ENCODE data around the gene HDAC4. TPM values are rescaled to one million over a fixed set of nuclear protein-coding genes. Genes with fewer than 3 reads are reported as not detected.

Gene HDAC4
- total RNA-seq, 6 experiments from 2014 or later: 7.4 to 13.0 (median 9.5) TPM

DNA sequence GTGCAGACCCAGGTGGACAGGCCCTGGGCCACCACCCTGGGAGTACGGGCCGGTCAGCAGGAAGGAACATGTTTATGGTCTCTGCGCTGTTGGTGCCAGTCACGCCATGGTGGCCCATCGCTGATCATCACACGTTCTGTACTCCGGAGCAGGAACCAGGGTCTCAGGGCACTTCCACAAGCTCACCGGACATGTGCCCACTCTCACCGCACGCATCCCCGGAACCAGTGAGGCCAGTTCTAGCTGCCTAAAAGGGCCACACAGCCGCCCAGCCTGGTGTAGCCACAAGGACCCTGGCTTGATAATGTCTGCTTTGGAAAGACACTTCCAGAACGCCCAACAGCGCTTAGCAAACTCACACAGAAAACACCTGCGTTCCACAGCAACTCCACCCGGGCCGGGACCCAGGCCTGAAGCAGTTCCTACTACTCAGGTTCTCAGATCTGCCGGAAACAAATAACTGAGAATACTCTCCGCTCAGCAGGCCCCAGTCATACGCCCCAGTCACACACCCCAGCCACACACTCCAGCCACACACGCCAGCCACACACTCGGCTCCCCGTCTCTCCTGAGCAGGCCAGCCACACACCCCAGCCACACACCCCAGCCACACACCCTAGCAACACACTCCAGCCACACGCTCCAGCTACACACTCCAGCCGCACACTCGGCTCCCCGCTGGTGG is 123.3 kb downstream of the HDAC4 start:
- Mint-ChIP-seq H3K27ac (peak overlapping the region; percentile 34; the same call in 1 of the 2 replicates), H3K4me1 (ENCODE audit: low read depth) (peaks cover 40% of the 10 kb centered on the region), H3K9me3 (no peaks in the 10 kb centered on the region), H3K27me3 (ENCODE audit: insufficient read depth) (peaks cover 2% of the 10 kb centered on the region), H3K36me3 (ENCODE audit: low read depth) (no peaks in the 10 kb centered on the region), H3K4me3 (no peak overlapping the region)
- no peak for DNase-seq
- TF ChIP-seq, protein P1, sequence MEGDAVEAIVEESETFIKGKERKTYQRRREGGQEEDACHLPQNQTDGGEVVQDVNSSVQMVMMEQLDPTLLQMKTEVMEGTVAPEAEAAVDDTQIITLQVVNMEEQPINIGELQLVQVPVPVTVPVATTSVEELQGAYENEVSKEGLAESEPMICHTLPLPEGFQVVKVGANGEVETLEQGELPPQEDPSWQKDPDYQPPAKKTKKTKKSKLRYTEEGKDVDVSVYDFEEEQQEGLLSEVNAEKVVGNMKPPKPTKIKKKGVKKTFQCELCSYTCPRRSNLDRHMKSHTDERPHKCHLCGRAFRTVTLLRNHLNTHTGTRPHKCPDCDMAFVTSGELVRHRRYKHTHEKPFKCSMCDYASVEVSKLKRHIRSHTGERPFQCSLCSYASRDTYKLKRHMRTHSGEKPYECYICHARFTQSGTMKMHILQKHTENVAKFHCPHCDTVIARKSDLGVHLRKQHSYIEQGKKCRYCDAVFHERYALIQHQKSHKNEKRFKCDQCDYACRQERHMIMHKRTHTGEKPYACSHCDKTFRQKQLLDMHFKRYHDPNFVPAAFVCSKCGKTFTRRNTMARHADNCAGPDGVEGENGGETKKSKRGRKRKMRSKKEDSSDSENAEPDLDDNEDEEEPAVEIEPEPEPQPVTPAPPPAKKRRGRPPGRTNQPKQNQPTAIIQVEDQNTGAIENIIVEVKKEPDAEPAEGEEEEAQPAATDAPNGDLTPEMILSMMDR (IDR thresholded peaks at IDR 0.05): no peak

DNA sequence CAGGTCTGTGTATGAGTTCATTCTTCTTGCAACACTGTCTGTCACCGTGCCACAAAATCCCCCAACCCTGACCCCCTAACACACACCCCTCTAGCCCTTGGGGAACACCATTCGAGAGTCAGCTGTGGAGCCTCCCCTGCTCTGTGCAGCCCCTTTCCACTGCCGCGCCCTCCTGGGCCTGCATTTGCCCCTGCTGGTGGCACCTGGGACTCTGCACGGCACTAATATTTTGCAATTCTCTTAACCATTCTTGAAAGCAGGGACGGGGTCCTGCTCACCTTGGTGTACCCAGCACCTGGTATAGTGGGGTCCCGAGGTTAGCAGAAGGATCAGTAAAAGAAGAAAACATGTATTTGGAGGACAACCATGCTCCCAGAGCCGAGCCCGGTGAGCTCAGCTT is 124.0 kb downstream of the HDAC4 start:
- DNase-seq: no peak
- TF ChIP-seq, protein P1 (IDR thresholded peaks at IDR 0.05): peak; percentile 19; the same call in 1 of the 2 replicates
- H3K4me1 Mint-ChIP-seq (ENCODE audit: low read depth): peaks cover 46% of the 10 kb centered on the region
- H3K4me3 Mint-ChIP-seq: no peak overlapping the region
- no peaks in the 10 kb centered on the region for H3K36me3 Mint-ChIP-seq (ENCODE audit: low read depth)
- H3K27ac Mint-ChIP-seq: 0 out of 2 replicates have a peak overlapping the region, but pooled peaks have one; percentile 99
- H3K9me3 Mint-ChIP-seq: no peaks in the 10 kb centered on the region
- H3K27me3 Mint-ChIP-seq (ENCODE audit: insufficient read depth): peaks cover 4% of the 10 kb centered on the region

DNA sequence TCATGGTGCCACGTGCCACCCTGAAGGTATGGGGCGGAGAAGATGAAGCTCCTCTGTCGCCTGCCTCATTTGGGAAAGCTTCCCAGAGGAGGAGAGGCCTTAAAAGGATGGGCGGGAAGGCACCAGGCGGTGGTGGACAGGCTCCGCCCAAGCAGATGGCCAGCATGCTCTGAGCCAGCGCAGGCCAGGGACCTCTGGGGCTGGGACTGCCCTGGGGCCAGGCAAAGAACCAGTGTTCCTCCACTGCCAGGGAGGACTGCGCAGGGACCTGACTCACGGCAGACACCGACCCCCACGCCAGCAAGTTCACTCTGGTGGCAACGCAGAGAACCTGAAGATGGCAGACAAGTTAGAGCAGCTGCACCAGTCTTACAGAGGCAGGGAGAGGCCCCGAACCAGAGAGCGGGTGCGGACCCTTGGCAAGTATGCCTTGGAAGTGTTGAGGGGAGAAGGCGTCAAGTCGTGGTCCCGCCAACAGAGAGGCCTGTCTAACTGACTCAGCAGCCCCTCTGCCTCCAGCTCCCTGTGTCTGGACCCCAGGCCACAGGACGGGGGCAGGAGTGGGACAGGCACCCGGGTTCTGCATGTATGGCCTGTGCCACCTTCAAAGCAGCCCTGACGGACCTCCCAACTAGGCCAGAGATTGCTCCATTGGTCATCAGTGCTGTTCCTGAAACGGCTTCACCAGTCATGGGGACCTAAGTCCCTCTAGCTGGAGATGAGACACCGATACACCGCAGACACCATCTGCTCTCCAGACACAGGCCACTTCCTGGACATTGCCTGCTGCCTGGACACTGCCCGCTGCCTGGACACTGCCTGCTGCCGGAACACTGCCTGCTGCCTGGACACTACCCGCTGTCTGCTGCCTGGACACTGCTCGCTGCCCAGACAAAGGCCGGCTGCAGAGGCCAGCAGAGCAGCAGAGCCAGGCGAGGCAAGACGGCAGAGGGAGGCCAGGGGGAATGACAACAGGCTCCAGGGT is 124.7 kb downstream of the HDAC4 start:
- Mint-ChIP-seq H3K4me1 (ENCODE audit: low read depth) (peaks cover 51% of the 10 kb centered on the region), H3K27ac (peak overlapping the region; percentile 99), H3K36me3 (ENCODE audit: low read depth) (no peaks in the 10 kb centered on the region), H3K9me3 (no peaks in the 10 kb centered on the region), H3K4me3 (peak overlapping the region; percentile 84), H3K27me3 (ENCODE audit: insufficient read depth) (peaks cover 4% of the 10 kb centered on the region)
- TF ChIP-seq, protein P1 (IDR thresholded peaks at IDR 0.05): no peak
- peak; percentile 76 for DNase-seq

DNA sequence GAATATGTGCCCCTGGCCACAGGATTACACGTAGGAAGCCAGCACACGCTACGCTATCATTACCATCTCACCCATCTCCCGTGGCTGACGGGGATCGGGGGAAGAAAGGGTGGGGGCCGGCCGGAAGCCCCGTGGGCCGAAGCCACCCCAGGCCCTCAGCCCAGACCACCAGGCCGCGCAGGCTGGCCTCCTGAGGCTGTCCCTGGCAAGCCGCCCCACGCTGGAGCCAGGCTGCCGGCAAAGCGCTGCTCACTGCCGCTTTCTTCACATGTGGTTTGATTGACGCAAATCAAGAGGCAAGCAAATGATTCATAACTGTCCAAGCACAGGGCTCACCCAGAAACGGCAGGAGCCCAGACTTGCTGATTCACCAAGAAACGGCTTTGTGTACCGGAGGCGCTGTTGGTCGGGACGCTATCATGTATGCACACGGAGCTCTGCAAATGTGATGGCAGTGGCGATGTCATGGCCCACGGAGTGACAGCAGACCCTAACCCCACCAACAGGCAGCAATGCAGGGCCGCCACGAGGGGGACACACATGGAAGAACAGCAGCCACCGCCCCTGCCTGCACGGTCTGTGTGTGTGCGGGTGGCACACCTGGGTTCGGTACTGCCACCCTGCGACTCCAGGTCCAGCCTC is 125.7 kb downstream of the HDAC4 start:
- no peaks in the 10 kb centered on the region for H3K9me3 Mint-ChIP-seq
- peaks cover 51% of the 10 kb centered on the region for H3K4me1 Mint-ChIP-seq (ENCODE audit: low read depth)
- no peaks in the 10 kb centered on the region for H3K36me3 Mint-ChIP-seq (ENCODE audit: low read depth)
- TF ChIP-seq, protein P1 (IDR thresholded peaks at IDR 0.05): peak; percentile 51; the same call in 1 of the 2 replicates
- H3K27me3 Mint-ChIP-seq (ENCODE audit: insufficient read depth): peaks cover 6% of the 10 kb centered on the region
- H3K4me3 Mint-ChIP-seq: peak overlapping the region; percentile 84
- DNase-seq: peak; percentile 98
- H3K27ac Mint-ChIP-seq: peak overlapping the region; percentile 99

DNA sequence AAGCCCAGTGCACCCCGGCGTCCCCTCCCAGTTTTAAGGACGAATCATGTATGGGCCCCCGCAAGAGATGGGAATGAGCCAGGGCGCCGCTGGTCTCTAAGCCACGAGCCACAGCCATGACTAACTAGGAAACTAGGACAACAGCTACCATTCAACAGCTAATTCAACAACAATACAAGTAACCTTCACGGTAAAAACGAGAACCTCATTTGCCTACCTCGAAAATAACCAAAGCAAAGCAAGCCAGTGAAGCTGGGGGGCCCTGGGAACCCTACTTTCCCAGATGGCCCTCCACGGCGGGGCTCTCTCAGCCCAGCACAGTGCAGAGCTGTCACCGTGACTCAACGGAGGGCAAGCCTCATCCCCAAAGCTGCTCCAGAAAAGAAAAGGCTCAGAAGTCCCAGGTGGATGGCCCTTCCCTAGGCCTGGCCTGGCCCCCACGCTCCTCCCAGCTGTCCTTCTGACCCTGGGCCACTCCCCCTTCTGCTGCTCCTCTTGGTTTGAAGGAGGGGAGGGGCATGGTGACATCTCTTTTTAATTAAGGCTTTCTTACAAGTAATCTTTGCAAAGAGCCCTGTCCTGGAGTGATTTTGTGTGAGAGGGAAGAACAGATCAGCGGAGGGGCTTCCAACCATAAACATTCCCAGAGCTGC is 126.3 kb downstream of the HDAC4 start:
- peak; percentile 31 for DNase-seq
- TF ChIP-seq, protein P1 (IDR thresholded peaks at IDR 0.05): no peak
- Mint-ChIP-seq H3K4me3 (peak overlapping the region; percentile 84), H3K4me1 (ENCODE audit: low read depth) (peaks cover 56% of the 10 kb centered on the region), H3K36me3 (ENCODE audit: low read depth) (no peaks in the 10 kb centered on the region), H3K27me3 (ENCODE audit: insufficient read depth) (peaks cover 8% of the 10 kb centered on the region), H3K27ac (peak overlapping the region; percentile 99), H3K9me3 (no peaks in the 10 kb centered on the region)
